NCI-H446 (cell line): Measurements from ENCODE around the gene GOLGA6C.
"Not testable (repeated sequence)": the region's sequence is repeated elsewhere in the genome, so short reads cannot be mapped to it uniquely, and the experiment has no call there.

ENCODE experiments used
- DNase-seq, 2 experiments: peaks; one replicate each; lab custom pipeline; 2025; lab: John Stamatoyannopoulos, UW

Gene GOLGA6C

GRCh38 chr15:75227663-75228280 is 30.4 kb upstream of the GOLGA6C start:
- DNase-seq = no peak

GRCh38 chr15:75228787-75229186 is 29.3 kb upstream of the GOLGA6C start:
- no peak for DNase-seq

- DNase-seq = no peak
These were observed 28.7 kb upstream of the GOLGA6C start for GRCh38 chr15:75229191-75230015.

GRCh38 chr15:75230016-75230343 is 28.2 kb upstream of the GOLGA6C start:
- DNase-seq = no peak

GRCh38 chr15:75230551-75231371 is 27.4 kb upstream of the GOLGA6C start:
- no peak for DNase-seq

- no peak for DNase-seq
These were observed 26.3 kb upstream of the GOLGA6C start for GRCh38 chr15:75231836-75232235.

- no peak for DNase-seq
These were observed 25.8 kb upstream of the GOLGA6C start for GRCh38 chr15:75232252-75232813.

GRCh38 chr15:75232826-75233503 is 25.2 kb upstream of the GOLGA6C start:
- no peak for DNase-seq

GRCh38 chr15:75233504-75234190 is 24.5 kb upstream of the GOLGA6C start:
- no peak for DNase-seq

GRCh38 chr15:75234191-75234810 is 23.8 kb upstream of the GOLGA6C start:
- DNase-seq = no peak

- DNase-seq = no peak
These were observed 23.0 kb upstream of the GOLGA6C start for GRCh38 chr15:75235051-75235673.

GRCh38 chr15:75235760-75236729 is 22.1 kb upstream of the GOLGA6C start:
- DNase-seq = no peak

- DNase-seq = no peak
These were observed 20.7 kb upstream of the GOLGA6C start for GRCh38 chr15:75237316-75237982.

GRCh38 chr15:75238150-75238549 is 20.0 kb upstream of the GOLGA6C start:
- no peak for DNase-seq

- not testable (repeated sequence) for DNase-seq
These were observed 12.4 kb upstream of the GOLGA6C start for GRCh38 chr15:75245741-75246140.

- DNase-seq = not testable (repeated sequence)
These were observed 9.1 kb upstream of the GOLGA6C start for GRCh38 chr15:75248991-75249390.

- DNase-seq = no peak
These were observed 8.4 kb upstream of the GOLGA6C start for GRCh38 chr15:75249726-75250125.

GRCh38 chr15:75251343-75251742 is 6.8 kb upstream of the GOLGA6C start:
- DNase-seq = not testable (repeated sequence)

- DNase-seq = not testable (repeated sequence)
These were observed 5.8 kb upstream of the GOLGA6C start for GRCh38 chr15:75252285-75252684.
